Left ventricle myocardium inferior (tissue), 1 donor: ENCODE results near the gene C5orf15. TPM values are rescaled to one million over a fixed set of nuclear protein-coding genes. Genes with fewer than 3 reads are reported as not detected.

ENCODE experiments used
- DNase-seq: peaks from one replicate; pipeline ENCODE4 v3.0.0-alpha.2; 2020
- H3K27ac ChIP-seq: fragments of 200-600 bp; replicated peaks from 2 replicates; pipeline ENCODE4 v1.8.0; 2021
- H3K27me3 ChIP-seq: fragments of 200-600 bp; 2 replicates; pipeline ENCODE4 v1.8.0; 2021; ENCODE audit warnings: low read depth
- H3K36me3 ChIP-seq: fragments of 200-600 bp; 2 replicates; pipeline ENCODE4 v1.8.0; 2021
- H3K4me1 ChIP-seq: fragments of 200-600 bp; 2 replicates; pipeline ENCODE4 v1.8.0; 2021
- H3K4me3 ChIP-seq: fragments of 200-600 bp; 2 replicates; pipeline ENCODE4 v1.8.0; 2021; ENCODE audit warnings: mild to moderate bottlenecking, moderate library complexity
- H3K9me3 ChIP-seq: fragments of 200-600 bp; replicated peaks from 2 replicates; pipeline ENCODE4 v1.8.0; 2021
- CTCF ChIP-seq: fragments of 200-600 bp; IDR thresholded peaks from 2 replicates; pipeline ENCODE4 v1.8.0; 2021; ENCODE audit warnings: antibody characterized with exemption, mild to moderate bottlenecking, borderline replicate concordance
- intact Hi-C: fragments of 100-400 bp; cut with micrococcal nuclease; formaldehyde crosslinking; loops from one replicate; pipeline ENCODE4 v1.11.0; 2022
- total RNA-seq: library from RNA; stranded (reverse); fragmentation: NEBNext Ultra II Directional; extraction: Animal tissue kit (Norgen Biotek cat#: 25700); gene quantifications from one replicate; pipeline ENCODE4 v1.2.1, GENCODE V29; 2021
- donor health status: DM: no; HTN: yes; CAD: no; lungs with severe emphysema.

Gene C5orf15
- total RNA-seq, 1 donor from 2014 or later = 34.4 TPM

- intact Hi-C loops = no loop called here
- no peak for DNase-seq
- TF ChIP-seq CTCF = no peak
- H3K4me3 ChIP-seq = peak overlapping the region; percentile 22
- no peaks in the 10 kb centered on the region for H3K9me3 ChIP-seq
- peaks cover 7% of the 10 kb centered on the region for H3K36me3 ChIP-seq
- H3K4me1 ChIP-seq = peaks cover 98% of the 10 kb centered on the region
- peak overlapping the region; percentile 100 for H3K27ac ChIP-seq
- H3K27me3 ChIP-seq = no peaks in the 10 kb centered on the region
Measured at GRCh38 chr5:134000696-134001453, 32.5 kb upstream of the C5orf15 start.

GRCh38 chr5:134000091-134000511 lies 31.7 kb upstream of the C5orf15 start:
- H3K27me3 ChIP-seq = no peaks in the 10 kb centered on the region
- intact Hi-C loops = no loop called here
- peak overlapping the region; percentile 22 for H3K4me3 ChIP-seq
- DNase-seq = peak; percentile 40
- peaks cover 98% of the 10 kb centered on the region for H3K4me1 ChIP-seq
- no peak for TF ChIP-seq CTCF
- no peaks in the 10 kb centered on the region for H3K9me3 ChIP-seq
- H3K36me3 ChIP-seq = peaks cover 7% of the 10 kb centered on the region
- H3K27ac ChIP-seq = peak overlapping the region; percentile 100

- peak overlapping the region; percentile 100 for H3K27ac ChIP-seq
- H3K4me1 ChIP-seq = peaks cover 100% of the 10 kb centered on the region
- H3K36me3 ChIP-seq = peaks cover 7% of the 10 kb centered on the region
- H3K27me3 ChIP-seq = no peaks in the 10 kb centered on the region
- no peaks in the 10 kb centered on the region for H3K9me3 ChIP-seq
- no peak for TF ChIP-seq CTCF
- no peak for DNase-seq
- no peak overlapping the region for H3K4me3 ChIP-seq
- intact Hi-C loops = no loop called here
Measured at GRCh38 chr5:133998807-133999206, 30.4 kb upstream of the C5orf15 start.

- Histone ChIP-seq H3K36me3 (peaks cover 7% of the 10 kb centered on the region), H3K27ac (peak overlapping the region; percentile 100), H3K4me3 (no peak overlapping the region), H3K4me1 (peaks cover 100% of the 10 kb centered on the region), H3K9me3 (no peaks in the 10 kb centered on the region), H3K27me3 (no peaks in the 10 kb centered on the region)
- TF ChIP-seq CTCF = no peak
- DNase-seq = no peak
- intact Hi-C loops = no loop called here
Measured at GRCh38 chr5:133998042-133998441, 29.6 kb upstream of the C5orf15 start.

GRCh38 chr5:133996683-133997252 lies 28.3 kb upstream of the C5orf15 start:
- TF ChIP-seq CTCF = peak; percentile 37
- H3K27ac ChIP-seq = peak overlapping the region; percentile 100
- H3K36me3 ChIP-seq = peaks cover 7% of the 10 kb centered on the region
- H3K27me3 ChIP-seq = no peaks in the 10 kb centered on the region
- H3K9me3 ChIP-seq = no peaks in the 10 kb centered on the region
- DNase-seq = no peak
- H3K4me3 ChIP-seq = no peak overlapping the region
- peaks cover 100% of the 10 kb centered on the region for H3K4me1 ChIP-seq
- intact Hi-C loops = no loop called here
